Stimulated activated CD8-positive, alpha-beta memory T cell treated with anti-CD3 and anti-CD28 coated beads, Interleukin-4, amount 100 ng/mL, for 24 hours (primary cell): Measurements from ENCODE around the gene DIP2B.
"Not testable (repeated sequence)": the region's sequence is repeated elsewhere in the genome, so short reads cannot be mapped to it uniquely, and the experiment has no call there.

ENCODE experiments used
- DNase-seq: peaks from one replicate; pipeline ENCODE4 v3.0.0-alpha.2; 2020; ENCODE audit warnings: low read depth

DIP2B gene

GRCh38 chr12:50519353-50519752 lies 14.6 kb downstream of the DIP2B start:
- DNase-seq, result no peak

GRCh38 chr12:50520416-50521207 lies 15.8 kb downstream of the DIP2B start:
- no peak for DNase-seq

DNA sequence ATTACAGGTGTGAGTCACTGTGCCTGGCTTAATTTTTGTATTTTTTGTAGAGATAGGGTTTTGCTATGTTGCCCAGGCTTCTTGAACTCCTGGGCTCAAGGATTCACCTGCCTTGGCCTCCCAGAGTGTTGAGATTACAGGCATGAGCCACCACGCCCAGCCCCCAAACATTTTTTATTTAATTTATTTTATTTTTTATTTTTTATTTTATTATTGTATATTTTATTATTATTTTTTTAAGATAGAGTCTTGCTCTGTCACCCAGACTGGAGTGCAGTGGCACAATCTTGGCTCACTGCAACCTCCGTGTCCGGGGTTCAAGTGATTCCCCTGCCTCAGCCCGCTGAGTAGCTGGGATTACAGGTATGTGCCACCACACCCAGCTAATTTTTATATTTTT lies 17.0 kb downstream of the DIP2B start:
- DNase-seq, result not testable (repeated sequence)

DNA sequence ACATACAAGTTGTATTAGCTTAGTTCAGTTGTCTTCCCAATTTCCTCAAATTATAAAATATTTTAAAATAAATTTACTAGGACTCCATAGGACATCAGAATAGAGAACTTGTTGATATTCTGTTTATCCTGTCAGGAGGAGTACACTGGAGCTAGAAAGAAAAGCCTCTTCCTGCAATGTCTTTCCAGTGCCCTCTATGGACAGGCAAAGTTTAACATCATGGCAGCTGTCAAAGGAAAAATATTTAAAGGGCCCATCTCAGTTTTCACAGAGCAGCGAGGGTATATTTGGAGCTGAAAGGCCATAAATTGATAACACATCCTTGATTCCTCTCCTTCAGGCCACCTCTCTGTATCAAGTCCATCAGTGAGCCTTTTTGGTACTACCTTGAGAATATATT lies 19.0 kb downstream of the DIP2B start:
- no peak for DNase-seq

GRCh38 chr12:50524621-50525020 lies 19.8 kb downstream of the DIP2B start:
- no peak for DNase-seq

DNA sequence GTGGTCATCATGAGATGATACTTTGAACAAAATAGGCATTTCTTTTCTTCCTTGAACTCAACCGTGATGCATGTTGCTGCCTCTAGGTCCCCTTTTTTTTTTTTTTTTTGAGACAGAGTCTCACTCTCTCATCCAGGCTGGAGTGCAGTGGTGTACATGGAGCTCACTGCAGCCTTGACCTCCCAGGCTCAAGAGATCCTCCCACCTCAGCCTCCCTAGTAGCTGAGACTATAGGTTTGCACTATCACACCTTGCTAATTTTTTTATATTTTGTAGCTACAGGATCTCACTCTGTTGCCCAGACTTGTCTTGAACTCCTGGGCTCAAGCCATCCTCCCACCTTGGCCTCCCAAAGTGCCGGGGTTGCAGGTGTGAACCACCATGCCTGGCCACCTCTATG lies 20.6 kb downstream of the DIP2B start:
- no peak for DNase-seq

DNA sequence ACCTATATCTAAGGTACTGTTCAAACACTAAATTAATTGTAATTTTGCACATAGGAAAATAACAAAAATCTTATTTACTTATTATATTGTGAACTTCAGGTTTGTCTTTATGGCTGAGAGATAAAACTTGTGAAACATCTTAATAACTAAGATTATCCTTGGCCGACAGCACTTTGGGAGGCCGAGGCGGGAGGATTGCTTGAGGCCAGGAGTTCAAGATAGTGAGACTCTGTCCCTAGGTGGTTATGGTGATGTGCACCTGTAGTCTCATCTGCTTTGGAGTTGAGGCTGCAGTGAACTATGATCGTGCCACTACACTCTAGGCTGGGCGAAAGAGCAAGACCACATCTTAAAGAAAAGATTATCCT lies 22.6 kb downstream of the DIP2B start:
- no peak for DNase-seq

GRCh38 chr12:50528800-50529199 lies 24.0 kb downstream of the DIP2B start:
- DNase-seq, result no peak

DNA sequence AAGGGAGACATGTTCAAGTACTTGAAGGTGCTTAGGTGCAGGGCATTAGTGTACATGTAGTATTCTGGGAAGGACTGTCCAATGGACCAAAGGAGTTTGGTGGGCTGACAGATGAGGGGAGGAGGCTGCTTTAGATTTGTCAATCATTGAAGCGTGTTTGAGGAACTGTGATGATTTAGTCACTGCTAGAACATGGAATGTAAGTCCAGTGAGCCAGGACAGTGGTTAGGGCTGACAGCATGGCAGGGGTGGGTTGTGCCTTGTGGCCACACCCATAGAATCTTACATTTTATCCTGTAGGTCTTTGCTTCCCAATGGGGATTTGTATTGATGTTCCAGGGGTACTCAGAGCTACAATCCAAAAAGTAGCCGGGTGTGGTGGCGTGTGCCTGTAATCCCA lies 24.6 kb downstream of the DIP2B start:
- DNase-seq, result no peak

- DNase-seq, result no peak
These were observed 25.7 kb downstream of the DIP2B start for GRCh38 chr12:50530532-50530931.

DNA sequence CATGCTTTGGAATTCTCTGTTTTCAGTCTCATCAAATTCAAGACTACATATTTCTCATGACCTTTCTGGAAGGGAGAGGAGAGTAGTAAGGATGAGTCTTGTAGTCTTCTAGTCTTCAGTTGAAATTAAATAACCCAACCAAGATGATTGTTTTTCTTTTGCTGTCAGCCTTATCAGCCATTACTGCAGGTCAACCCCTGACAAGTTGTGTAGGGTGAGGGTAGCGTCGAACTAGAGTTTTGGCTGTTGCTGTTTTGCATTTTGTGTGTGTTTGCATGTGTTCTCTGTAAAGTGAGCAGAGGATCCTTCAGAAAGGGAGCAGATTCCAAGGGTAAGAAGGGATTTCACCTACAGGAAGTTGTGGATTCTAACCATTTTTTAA lies 28.4 kb downstream of the DIP2B start:
- no peak for DNase-seq

- no peak for DNase-seq
These were observed 29.2 kb downstream of the DIP2B start for GRCh38 chr12:50533971-50534370.

DNA sequence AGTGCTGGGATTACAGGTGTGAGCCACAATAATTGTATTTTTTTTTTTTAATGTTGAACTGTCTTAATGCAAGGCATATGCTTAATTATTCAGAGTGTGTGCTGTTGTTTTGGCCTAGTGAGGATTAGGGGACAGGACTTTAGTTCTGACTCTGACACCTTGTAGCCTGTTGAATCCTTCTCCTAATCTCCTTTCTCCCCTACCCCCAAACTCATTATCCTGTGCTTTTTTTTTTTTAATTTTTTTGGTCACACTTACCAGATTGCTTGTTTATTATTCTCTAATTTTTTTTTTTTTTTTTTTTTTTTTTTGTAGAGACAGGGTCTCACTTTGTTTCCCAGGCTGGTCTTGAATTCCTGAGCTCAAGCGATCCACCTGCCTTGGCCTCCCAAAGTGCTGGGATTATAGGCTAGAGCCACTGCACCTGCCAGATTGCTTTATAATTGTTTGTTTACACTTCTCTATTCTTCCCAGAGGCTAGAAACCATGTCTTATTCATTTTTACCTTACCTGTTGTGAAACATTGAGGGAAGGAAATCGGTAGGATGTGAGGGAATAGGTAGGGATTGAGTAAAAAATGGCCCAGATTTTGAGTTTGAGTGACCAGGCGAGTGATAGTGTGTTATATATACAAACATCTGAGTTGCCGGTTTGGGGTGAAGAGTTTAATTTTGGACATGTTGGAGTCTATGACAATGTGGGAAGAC lies 32.2 kb downstream of the DIP2B start:
- DNase-seq, result no peak

- no peak for DNase-seq
These were observed 32.7 kb downstream of the DIP2B start for GRCh38 chr12:50537538-50537919.

- DNase-seq, result no peak
These were observed 33.4 kb downstream of the DIP2B start for GRCh38 chr12:50538182-50538581.

- no peak for DNase-seq
These were observed 36.4 kb downstream of the DIP2B start for GRCh38 chr12:50541139-50541538.

GRCh38 chr12:50542448-50542847 lies 37.7 kb downstream of the DIP2B start:
- no peak for DNase-seq

DNA sequence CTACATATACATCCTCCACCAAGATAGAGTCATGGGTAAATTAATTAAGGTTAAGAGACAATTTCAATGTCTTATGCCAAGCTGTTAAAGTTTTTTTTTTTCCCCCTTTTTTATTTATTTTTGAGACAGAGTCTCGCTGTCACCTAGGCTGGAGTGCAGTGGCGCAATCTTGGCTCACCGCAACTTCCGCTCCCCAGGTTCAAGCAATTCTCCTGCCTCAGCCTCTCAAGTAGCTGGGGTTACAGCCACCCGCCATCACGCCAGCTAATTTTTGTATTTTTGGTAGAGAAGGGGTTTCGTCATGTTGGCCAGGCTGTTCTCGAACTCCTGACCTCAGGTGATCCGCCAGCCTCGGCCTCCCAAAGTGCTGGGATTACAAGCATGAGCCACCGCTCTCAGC lies 38.4 kb downstream of the DIP2B start:
- DNase-seq, result not testable (repeated sequence)

DNA sequence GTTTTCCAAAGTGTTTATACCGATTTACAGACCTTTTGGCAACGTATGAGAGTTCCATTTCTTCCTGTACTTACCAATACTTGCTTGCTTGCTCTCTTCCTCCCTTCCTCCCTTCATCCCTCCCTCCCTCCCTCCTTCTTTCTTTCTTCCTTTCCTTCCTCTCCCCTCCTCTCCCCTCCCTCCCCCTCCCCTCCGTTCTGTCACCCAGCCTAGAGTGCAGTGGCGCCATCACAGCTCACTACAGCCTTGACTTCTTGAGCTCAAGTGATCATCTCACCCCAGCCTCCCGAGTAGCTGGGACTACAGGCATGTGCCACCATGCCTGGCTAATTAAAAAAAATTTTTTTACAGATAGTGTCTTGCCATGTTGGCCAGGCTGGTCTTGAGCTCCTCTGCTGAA lies 40.4 kb downstream of the DIP2B start:
- no peak for DNase-seq

GRCh38 chr12:50545786-50546185 lies 41.0 kb downstream of the DIP2B start:
- DNase-seq, result no peak

- DNase-seq, result no peak
These were observed 41.9 kb downstream of the DIP2B start for GRCh38 chr12:50546441-50547318.

- DNase-seq, result no peak
These were observed 43.0 kb downstream of the DIP2B start for GRCh38 chr12:50547742-50548141.

GRCh38 chr12:50549885-50550284 lies 45.1 kb downstream of the DIP2B start:
- DNase-seq, result no peak
